Measurements from ENCODE around the gene PARL.
"Not testable (repeated sequence)": the region's sequence is repeated elsewhere in the genome, so short reads cannot be mapped to it uniquely, and the experiment has no call there.

Gene PARL

GRCh38 chr3:183802989-183803388 lies 81.7 kb downstream of the PARL start:
- Mint-ChIP-seq H3K27ac (no peak overlapping the region), H3K27me3 (no peaks in the 10 kb centered on the region), H3K4me3 (no peak overlapping the region), H3K9me3 (no peaks in the 10 kb centered on the region), H3K4me1 (no peaks in the 10 kb centered on the region)
- ATAC-seq (no peak), DNase-seq (no peak)

DNA sequence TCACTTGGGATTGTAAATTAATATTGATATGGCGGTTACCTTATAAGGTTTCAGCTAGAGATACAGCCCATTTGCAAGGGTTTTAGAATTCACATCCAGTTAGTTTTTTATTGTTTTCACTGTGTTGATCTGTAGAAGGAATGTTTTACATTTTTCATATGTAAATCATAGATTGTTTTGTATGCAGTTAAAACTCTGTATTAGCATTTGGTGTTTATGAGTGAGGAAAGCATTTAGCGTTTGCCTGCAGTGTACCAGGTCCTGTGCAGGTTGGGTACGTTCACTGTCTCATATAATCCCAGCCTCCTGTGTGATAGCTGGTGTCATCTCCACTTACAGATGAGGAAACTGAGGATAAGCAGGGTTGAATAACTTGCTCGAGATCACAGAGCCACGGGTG lies 83.1 kb downstream of the PARL start:
- no peak overlapping the region for H3K27ac Mint-ChIP-seq
- no peaks in the 10 kb centered on the region for H3K27me3 Mint-ChIP-seq
- no peaks in the 10 kb centered on the region for H3K4me1 Mint-ChIP-seq
- H3K4me3 Mint-ChIP-seq, result no peak overlapping the region
- ATAC-seq (no peak), DNase-seq (no peak)
- no peaks in the 10 kb centered on the region for H3K9me3 Mint-ChIP-seq

DNA sequence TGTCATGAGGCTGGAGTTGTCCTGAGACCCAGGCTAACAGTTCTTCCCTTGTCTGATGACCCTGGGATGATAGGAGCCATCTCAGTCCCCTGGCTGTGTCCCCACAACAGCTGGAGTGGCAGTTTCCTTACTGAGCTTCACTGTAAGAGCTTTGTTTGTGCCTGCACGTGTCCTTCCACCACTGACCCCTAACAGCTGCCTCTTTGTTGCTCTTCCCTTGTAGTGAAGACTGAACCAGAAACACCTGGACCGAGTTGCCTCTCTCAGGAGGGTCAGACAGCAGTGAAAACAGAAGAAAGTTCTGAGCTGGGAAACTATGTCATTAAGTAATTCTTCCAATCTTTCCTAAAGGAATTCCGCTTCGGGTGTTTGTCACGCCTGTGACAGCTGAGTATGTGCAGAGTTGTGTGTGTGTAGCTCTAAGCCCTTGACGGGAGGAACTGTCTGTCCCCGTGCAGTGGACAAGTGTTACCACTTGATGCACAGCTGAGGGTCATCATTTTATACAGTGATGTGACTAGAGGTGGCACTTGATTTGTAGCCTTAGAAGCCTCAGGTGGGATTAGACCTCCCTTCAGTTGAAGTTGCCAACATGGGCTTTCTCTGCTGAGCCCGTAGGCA lies 84.3 kb downstream of the PARL start:
- ATAC-seq (no peak), DNase-seq (no peak)
- Mint-ChIP-seq H3K4me3 (no peak overlapping the region), H3K9me3 (no peaks in the 10 kb centered on the region), H3K27me3 (no peaks in the 10 kb centered on the region), H3K4me1 (no peaks in the 10 kb centered on the region), H3K27ac (no peak overlapping the region)

GRCh38 chr3:183799461-183799860 lies 85.2 kb downstream of the PARL start:
- Mint-ChIP-seq H3K4me1 (no peaks in the 10 kb centered on the region), H3K27ac (no peak overlapping the region), H3K9me3 (no peaks in the 10 kb centered on the region), H3K27me3 (no peaks in the 10 kb centered on the region), H3K4me3 (no peak overlapping the region)
- no peak for ATAC-seq
- DNase-seq, result no peak

DNA sequence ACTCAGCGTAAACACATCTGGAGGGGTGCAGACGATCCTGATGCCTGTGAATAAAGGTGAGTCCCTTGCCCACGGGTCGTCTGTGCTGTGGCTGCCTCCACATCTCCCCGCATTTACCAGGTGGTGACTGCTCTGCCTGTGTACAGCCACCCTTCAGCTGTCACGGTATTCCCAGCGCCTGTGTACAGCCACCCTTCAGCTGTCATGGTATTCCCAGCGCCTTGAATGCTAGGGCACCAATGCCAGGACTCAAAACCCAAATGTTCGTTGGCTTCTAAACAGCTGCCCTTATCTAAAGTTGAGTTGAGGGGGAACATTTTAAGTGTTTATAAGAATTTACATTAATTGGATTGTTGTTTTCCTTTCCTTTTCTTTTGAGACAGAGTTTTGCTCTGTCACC lies 86.7 kb downstream of the PARL start:
- DNase-seq (no peak), ATAC-seq (no peak)
- no peaks in the 10 kb centered on the region for H3K9me3 Mint-ChIP-seq
- H3K4me1 Mint-ChIP-seq, result no peaks in the 10 kb centered on the region
- no peak overlapping the region for H3K4me3 Mint-ChIP-seq
- peak overlapping the region in 1 of 2 donors; percentile 15 for H3K27ac Mint-ChIP-seq
- H3K27me3 Mint-ChIP-seq, result no peaks in the 10 kb centered on the region

GRCh38 chr3:183796372-183796771 lies 88.3 kb downstream of the PARL start:
- no peaks in the 10 kb centered on the region for H3K9me3 Mint-ChIP-seq
- H3K27me3 Mint-ChIP-seq, result no peaks in the 10 kb centered on the region
- no peak for ATAC-seq
- H3K4me3 Mint-ChIP-seq, result no peak overlapping the region
- H3K4me1 Mint-ChIP-seq, result no peaks in the 10 kb centered on the region
- no peak overlapping the region for H3K27ac Mint-ChIP-seq
- no peak for DNase-seq

DNA sequence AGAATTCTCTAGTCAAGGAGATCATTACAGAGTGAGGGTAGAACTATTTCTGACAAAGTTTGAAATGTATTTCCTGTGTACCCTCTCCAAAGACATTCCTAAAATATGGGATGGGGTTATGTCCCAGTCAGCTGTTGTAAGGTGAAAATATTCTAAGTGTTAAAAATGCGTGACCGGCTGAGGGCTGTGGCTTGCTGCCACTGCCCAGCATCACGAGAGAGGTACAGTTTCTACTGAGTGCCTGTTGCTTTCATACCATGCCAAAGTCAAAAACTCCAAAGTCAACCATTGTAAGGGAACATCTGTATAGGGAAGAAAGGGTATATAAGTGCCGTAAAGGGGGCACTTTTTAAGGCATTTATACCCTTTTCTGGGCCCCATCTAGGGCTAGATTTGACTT lies 90.2 kb downstream of the PARL start:
- Mint-ChIP-seq H3K9me3 (no peaks in the 10 kb centered on the region), H3K4me3 (no peak overlapping the region), H3K27ac (peak overlapping the region in 1 of 2 donors; percentile 81), H3K4me1 (no peaks in the 10 kb centered on the region), H3K27me3 (no peaks in the 10 kb centered on the region)
- DNase-seq (no peak), ATAC-seq (no peak)

GRCh38 chr3:183792976-183793375 lies 91.7 kb downstream of the PARL start:
- Mint-ChIP-seq H3K27ac (no peak overlapping the region), H3K9me3 (no peaks in the 10 kb centered on the region), H3K4me3 (no peak overlapping the region), H3K27me3 (no peaks in the 10 kb centered on the region), H3K4me1 (peaks cover 6% of the 10 kb centered on the region)
- DNase-seq (no peak), ATAC-seq (no peak)

GRCh38 chr3:183790700-183791099 lies 94.0 kb downstream of the PARL start:
- no peak for ATAC-seq
- no peaks in the 10 kb centered on the region for H3K27me3 Mint-ChIP-seq
- H3K9me3 Mint-ChIP-seq, result no peaks in the 10 kb centered on the region
- peaks cover 6% of the 10 kb centered on the region for H3K4me1 Mint-ChIP-seq
- DNase-seq, result no peak
- no peak overlapping the region for H3K4me3 Mint-ChIP-seq
- no peak overlapping the region for H3K27ac Mint-ChIP-seq

GRCh38 chr3:183789826-183790225 lies 94.9 kb downstream of the PARL start:
- H3K4me3 Mint-ChIP-seq, result no peak overlapping the region
- ATAC-seq (no peak), DNase-seq (no peak)
- H3K9me3 Mint-ChIP-seq, result no peaks in the 10 kb centered on the region
- H3K27me3 Mint-ChIP-seq, result no peaks in the 10 kb centered on the region
- no peak overlapping the region for H3K27ac Mint-ChIP-seq
- H3K4me1 Mint-ChIP-seq, result peaks cover 6% of the 10 kb centered on the region

DNA sequence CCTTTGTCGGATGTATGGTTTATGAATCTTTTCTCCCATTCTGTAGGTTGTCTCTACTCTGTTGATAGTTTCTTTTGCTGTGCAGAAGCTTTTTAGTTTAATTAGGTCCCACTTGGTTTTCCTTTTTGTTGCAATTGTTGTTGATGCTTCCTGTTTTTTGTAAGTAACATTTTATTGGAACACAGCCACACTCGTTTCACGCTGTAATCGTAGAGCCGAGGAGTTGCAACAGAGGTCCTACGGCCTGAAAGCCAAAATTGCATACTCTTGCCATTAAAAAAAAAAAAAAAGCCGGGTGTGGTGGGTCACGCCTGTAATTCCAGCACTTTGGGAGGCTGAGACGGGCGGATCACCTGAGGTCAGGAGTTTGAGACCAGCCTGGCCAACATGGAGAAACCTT lies 100.2 kb downstream of the PARL start:
- H3K4me3 Mint-ChIP-seq, H3K27me3 Mint-ChIP-seq, H3K27ac Mint-ChIP-seq, H3K4me1 Mint-ChIP-seq, H3K9me3 Mint-ChIP-seq, ATAC-seq, DNase-seq: not testable (repeated sequence)

GRCh38 chr3:183782576-183783276 lies 102.0 kb downstream of the PARL start:
- Mint-ChIP-seq H3K4me3 (no peak overlapping the region), H3K27me3 (no peaks in the 10 kb centered on the region), H3K27ac (peak overlapping the region in 1 of 2 donors; percentile 72), H3K4me1 (no peaks in the 10 kb centered on the region), H3K9me3 (no peaks in the 10 kb centered on the region)
- no peak for DNase-seq
- ATAC-seq, result no peak

GRCh38 chr3:183781246-183781645 lies 103.4 kb downstream of the PARL start:
- no peaks in the 10 kb centered on the region for H3K27me3 Mint-ChIP-seq
- DNase-seq (no peak), ATAC-seq (no peak)
- H3K4me3 Mint-ChIP-seq, result no peak overlapping the region
- no peaks in the 10 kb centered on the region for H3K4me1 Mint-ChIP-seq
- no peaks in the 10 kb centered on the region for H3K9me3 Mint-ChIP-seq
- H3K27ac Mint-ChIP-seq, result peak overlapping the region in 1 of 2 donors; percentile 63

DNA sequence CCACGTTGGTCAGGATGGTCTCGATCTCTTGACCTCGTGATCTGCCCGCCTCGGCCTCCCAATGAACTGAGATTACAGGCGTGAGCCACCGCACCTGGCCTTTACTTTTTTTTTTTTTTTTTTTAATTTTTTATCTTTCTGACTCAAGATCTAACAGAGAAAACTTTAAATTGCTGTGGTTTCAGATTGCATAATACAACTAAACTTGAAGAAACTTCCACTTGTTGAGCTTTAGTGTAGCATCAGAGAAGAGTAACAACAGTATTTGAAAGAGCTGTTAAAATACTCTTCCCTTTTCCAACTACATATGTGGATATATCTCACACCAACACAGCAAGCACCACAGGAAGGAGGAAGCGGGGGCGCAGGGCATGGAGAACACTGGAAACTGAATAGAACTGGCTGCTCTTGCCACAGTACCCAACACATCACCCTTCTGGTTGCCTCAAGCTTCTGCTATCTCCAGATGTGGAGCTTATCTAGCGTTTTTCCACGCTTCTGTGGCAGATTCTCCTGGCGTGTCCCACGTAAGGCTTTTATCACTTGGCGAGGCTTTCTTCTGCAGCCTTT lies 104.7 kb downstream of the PARL start:
- Mint-ChIP-seq H3K27me3 (no peaks in the 10 kb centered on the region), H3K4me1 (no peaks in the 10 kb centered on the region), H3K27ac (no peak overlapping the region), H3K9me3 (no peaks in the 10 kb centered on the region), H3K4me3 (no peak overlapping the region)
- DNase-seq (no peak), ATAC-seq (no peak)
